HepG2 (cell line): ENCODE measurements around the gene ITK. TPM values are rescaled to one million over a fixed set of nuclear protein-coding genes. Genes with fewer than 3 reads are reported as not detected.

ENCODE experiments used
- CC2D1A ChIP-seq: sonication (generic); formaldehyde crosslinking; IDR thresholded peaks from 2 replicates; pipeline ENCODE4 v1.8.1; 2023; ENCODE audit warnings: mild to moderate bottlenecking, missing genetic modification reagents
- FOXP4 ChIP-seq: sonication (generic); formaldehyde crosslinking; IDR thresholded peaks from 2 replicates; pipeline ENCODE4 v1.4.0; 2020; ENCODE audit warnings: missing genetic modification reagents
- HMGA1 ChIP-seq: sonication (generic); formaldehyde crosslinking; conservative IDR thresholded peaks from 2 replicates; pipeline ENCODE4 v1.4.0; 2020; ENCODE audit warnings: missing genetic modification reagents
- HNRNPK ChIP-seq: fragments of 200-400 bp; formaldehyde crosslinking; IDR thresholded peaks from 2 replicates; pipeline ENCODE4 v1.6.1; 2018; ENCODE audit warnings: low read length, low read depth, moderate library complexity, mild to moderate bottlenecking; ENCODE audit not compliant: poor library complexity, severe bottlenecking
- KMT2A ChIP-seq: sonication (generic); formaldehyde crosslinking; IDR thresholded peaks from 2 replicates; pipeline ENCODE4 v1.4.0; 2020; ENCODE audit warnings: missing genetic modification reagents
- LRRFIP1 ChIP-seq: sonication (generic); formaldehyde crosslinking; conservative IDR thresholded peaks from 2 replicates; pipeline ENCODE4 v1.4.0; 2020; ENCODE audit warnings: missing genetic modification reagents
- MYC ChIP-seq: sonication (generic); formaldehyde crosslinking; IDR thresholded peaks from 2 replicates; pipeline ENCODE4 v1.9.0; 2021; ENCODE audit warnings: missing genetic modification reagents, borderline replicate concordance
- PHF21A ChIP-seq: sonication (generic); formaldehyde crosslinking; IDR thresholded peaks from 2 replicates; pipeline ENCODE4 v1.5.0; 2020; ENCODE audit warnings: mild to moderate bottlenecking, missing genetic modification reagents
- RXRB ChIP-seq: IDR thresholded peaks from 2 replicates; pipeline ENCODE4 v1.6.1; 2016; ENCODE audit warnings: borderline replicate concordance, missing genetic modification reagents, missing compliant biosample characterization
- STAT5B ChIP-seq: sonication (generic); formaldehyde crosslinking; IDR thresholded peaks from 2 replicates; pipeline ENCODE4 v1.4.0; 2020; ENCODE audit warnings: missing genetic modification reagents
- TCF7 ChIP-seq: sonication (generic); IDR thresholded peaks from 2 replicates; pipeline ENCODE4 v1.6.1; 2016; ENCODE audit warnings: antibody characterized with exemption, low read depth
- ZNF136 ChIP-seq: sonication (generic); formaldehyde crosslinking; IDR thresholded peaks from 2 replicates; pipeline ENCODE4 v1.8.1; 2022; ENCODE audit warnings: low read depth, mild to moderate bottlenecking, moderate library complexity, missing genetic modification reagents
- ZNF24 ChIP-seq: fragments of 450-650 bp; IDR thresholded peaks from 2 replicates; pipeline ENCODE4 v1.6.1; 2017; ENCODE audit warnings: antibody characterized with exemption, mild to moderate bottlenecking
- ZNF720 ChIP-seq: sonication (generic); formaldehyde crosslinking; IDR thresholded peaks from 2 replicates; pipeline ENCODE4 v1.4.0; 2020; ENCODE audit warnings: missing genetic modification reagents
- polyA plus RNA-seq, 8 experiments: library from polyadenylated mRNA; depleted of rRNA in 3 of 8; stranded (reverse) in 7 of 8; unstranded in 1 of 8; fragments of >200 nt; fragmentation: Illumina TruSeq in 4 of 8; extraction: Trizol in 4 of 8; gene quantifications; 2 replicates each; pipeline versions ENCODE4 v1.2.1 to v1.2.3, GENCODE V29; 2011 to 2016; ENCODE audit warnings: low read depth in 4 of 8, missing spikeins in 1 of 8, mixed read lengths in 1 of 8; ENCODE audit not compliant: insufficient read depth in 1 of 8
- total RNA-seq, 5 experiments: library from RNA; depleted of rRNA; stranded (reverse); fragments of >200 nt; fragmentation: Illumina TruSeq; extraction: Trizol; gene quantifications; 2 replicates each; pipeline ENCODE4 v1.2.3, GENCODE V29; 2016; ENCODE audit warnings: low read depth in 1 of 5
- TF ChIP-seq, protein P1 (sequence below): sonication (generic); formaldehyde crosslinking; IDR thresholded peaks from 2 replicates; pipeline ENCODE4 v1.5.1; 2020; ENCODE audit warnings: missing genetic modification reagents, mild to moderate bottlenecking, borderline replicate concordance
- TF ChIP-seq, protein P2 (sequence below): sonication (generic); formaldehyde crosslinking; IDR thresholded peaks from 2 replicates; pipeline ENCODE4 v1.5.0; 2020; ENCODE audit warnings: mild to moderate bottlenecking, missing genetic modification reagents, borderline replicate concordance
- TF ChIP-seq, protein P3 (sequence below): sonication (generic); formaldehyde crosslinking; IDR thresholded peaks from 2 replicates; pipeline ENCODE4 v1.4.0; 2020; ENCODE audit warnings: missing genetic modification reagents, mild to moderate bottlenecking, borderline replicate concordance

The ITK gene
- total and polyA plus RNA-seq, 2 of the 13 experiments (the other 11 are each of a cell fraction or from before 2014, with no cell fraction given) = 0.01 TPM; not detected in 1

- TF ChIP-seq, protein P1, sequence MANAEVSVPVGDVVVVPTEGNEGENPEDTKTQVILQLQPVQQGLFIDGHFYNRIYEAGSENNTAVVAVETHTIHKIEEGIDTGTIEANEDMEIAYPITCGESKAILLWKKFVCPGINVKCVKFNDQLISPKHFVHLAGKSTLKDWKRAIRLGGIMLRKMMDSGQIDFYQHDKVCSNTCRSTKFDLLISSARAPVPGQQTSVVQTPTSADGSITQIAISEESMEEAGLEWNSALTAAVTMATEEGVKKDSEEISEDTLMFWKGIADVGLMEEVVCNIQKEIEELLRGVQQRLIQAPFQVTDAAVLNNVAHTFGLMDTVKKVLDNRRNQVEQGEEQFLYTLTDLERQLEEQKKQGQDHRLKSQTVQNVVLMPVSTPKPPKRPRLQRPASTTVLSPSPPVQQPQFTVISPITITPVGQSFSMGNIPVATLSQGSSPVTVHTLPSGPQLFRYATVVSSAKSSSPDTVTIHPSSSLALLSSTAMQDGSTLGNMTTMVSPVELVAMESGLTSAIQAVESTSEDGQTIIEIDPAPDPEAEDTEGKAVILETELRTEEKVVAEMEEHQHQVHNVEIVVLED (CRISPR knock-in tag) = peak; percentile 42; the same call in 1 of the 2 replicates
- TF ChIP-seq RXRB (CRISPR knock-in tag) (peak; percentile 95), PHF21A (CRISPR knock-in tag) (peak; percentile 98), HNRNPK (no peak), FOXP4 (CRISPR knock-in tag) (peak; percentile 85), ZNF136 (CRISPR knock-in tag) (peak; percentile 70; the same call in 1 of the 2 replicates), KMT2A (CRISPR knock-in tag) (peak; percentile 51; the same call in 1 of the 2 replicates), CC2D1A (CRISPR knock-in tag) (no peak), LRRFIP1 (CRISPR knock-in tag) (0 out of 2 replicates have a peak, but pooled peaks have one; percentile 29), HMGA1 (CRISPR knock-in tag) (no peak), STAT5B (CRISPR knock-in tag) (no peak), ZNF24 (no peak), MYC (CRISPR knock-in tag) (peak; percentile 91), ZNF720 (CRISPR knock-in tag) (no peak), TCF7 (no peak)
- TF ChIP-seq, protein P2, sequence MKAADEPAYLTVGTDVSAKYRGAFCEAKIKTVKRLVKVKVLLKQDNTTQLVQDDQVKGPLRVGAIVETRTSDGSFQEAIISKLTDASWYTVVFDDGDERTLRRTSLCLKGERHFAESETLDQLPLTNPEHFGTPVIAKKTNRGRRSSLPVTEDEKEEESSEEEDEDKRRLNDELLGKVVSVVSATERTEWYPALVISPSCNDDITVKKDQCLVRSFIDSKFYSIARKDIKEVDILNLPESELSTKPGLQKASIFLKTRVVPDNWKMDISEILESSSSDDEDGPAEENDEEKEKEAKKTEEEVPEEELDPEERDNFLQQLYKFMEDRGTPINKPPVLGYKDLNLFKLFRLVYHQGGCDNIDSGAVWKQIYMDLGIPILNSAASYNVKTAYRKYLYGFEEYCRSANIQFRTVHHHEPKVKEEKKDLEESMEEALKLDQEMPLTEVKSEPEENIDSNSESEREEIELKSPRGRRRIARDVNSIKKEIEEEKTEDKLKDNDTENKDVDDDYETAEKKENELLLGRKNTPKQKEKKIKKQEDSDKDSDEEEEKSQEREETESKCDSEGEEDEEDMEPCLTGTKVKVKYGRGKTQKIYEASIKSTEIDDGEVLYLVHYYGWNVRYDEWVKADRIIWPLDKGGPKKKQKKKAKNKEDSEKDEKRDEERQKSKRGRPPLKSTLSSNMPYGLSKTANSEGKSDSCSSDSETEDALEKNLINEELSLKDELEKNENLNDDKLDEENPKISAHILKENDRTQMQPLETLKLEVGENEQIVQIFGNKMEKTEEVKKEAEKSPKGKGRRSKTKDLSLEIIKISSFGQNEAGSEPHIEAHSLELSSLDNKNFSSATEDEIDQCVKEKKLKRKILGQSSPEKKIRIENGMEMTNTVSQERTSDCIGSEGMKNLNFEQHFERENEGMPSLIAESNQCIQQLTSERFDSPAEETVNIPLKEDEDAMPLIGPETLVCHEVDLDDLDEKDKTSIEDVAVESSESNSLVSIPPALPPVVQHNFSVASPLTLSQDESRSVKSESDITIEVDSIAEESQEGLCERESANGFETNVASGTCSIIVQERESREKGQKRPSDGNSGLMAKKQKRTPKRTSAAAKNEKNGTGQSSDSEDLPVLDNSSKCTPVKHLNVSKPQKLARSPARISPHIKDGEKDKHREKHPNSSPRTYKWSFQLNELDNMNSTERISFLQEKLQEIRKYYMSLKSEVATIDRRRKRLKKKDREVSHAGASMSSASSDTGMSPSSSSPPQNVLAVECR (CRISPR knock-in tag) = peak; percentile 86; the same call in 1 of the 2 replicates
- TF ChIP-seq, protein P3, sequence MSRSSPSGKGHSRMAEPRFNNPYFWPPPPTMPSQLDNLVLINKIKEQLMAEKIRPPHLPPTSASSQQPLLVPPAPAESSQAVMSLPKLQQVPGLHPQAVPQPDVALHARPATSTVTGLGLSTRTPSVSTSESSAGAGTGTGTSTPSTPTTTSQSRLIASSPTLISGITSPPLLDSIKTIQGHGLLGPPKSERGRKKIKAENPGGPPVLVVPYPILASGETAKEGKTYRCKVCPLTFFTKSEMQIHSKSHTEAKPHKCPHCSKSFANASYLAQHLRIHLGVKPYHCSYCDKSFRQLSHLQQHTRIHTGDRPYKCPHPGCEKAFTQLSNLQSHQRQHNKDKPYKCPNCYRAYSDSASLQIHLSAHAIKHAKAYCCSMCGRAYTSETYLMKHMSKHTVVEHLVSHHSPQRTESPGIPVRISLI (CRISPR knock-in tag) = peak; percentile 44; the same call in 1 of the 2 replicates
These were observed 110.5 kb downstream of the ITK start (continued) for GRCh38 chr5:157290981-157291711.
